WI38 (cell line): ENCODE data around the gene CHADL.
"Not testable (repeated sequence)": the region's sequence is repeated elsewhere in the genome, so short reads cannot be mapped to it uniquely, and the experiment has no call there.

Experiments used
- H3K4me3 ChIP-seq: 2 replicates; pipeline ENCODE4 v1.5.1; 2011; ENCODE audit warnings: low read depth, mild to moderate bottlenecking, control low read depth, low read length
- CTCF ChIP-seq: IDR thresholded peaks from 2 replicates; pipeline ENCODE4 v1.5.1; 2012; ENCODE audit warnings: low read depth, mild to moderate bottlenecking, control low read depth, low read length

CHADL gene

DNA sequence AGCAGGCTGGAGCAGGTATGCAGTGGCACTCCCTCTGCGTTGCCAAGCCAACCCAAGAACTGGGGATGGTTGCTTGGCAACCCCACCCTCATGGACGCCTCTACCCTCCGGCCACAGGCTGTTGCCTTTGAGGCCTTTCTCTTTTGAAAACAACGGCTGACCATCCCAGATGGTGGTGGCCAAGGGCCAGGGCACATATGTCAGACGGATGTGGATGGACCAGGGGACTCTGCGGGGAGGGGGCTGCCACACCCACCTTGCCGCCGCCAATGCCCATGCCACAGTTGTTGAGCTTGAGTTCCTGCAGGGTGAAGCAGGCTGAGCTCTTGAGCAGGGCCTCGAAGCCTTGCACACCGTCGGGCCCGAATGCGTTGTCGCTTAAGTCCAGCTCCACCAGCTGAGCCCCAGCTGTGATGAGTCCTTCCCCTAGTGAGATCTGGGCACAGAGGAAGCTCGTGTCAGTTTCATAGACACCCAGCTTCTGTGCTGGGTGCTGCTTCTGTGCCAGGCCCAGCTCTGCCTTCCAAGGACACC is 23.7 kb upstream of the CHADL start:
- H3K4me3 ChIP-seq = no peak overlapping the region
- TF ChIP-seq CTCF = no peak

GRCh38 chr22:41263704-41264103 is 23.0 kb upstream of the CHADL start:
- no peak for TF ChIP-seq CTCF
- no peak overlapping the region for H3K4me3 ChIP-seq

GRCh38 chr22:41262250-41262765 is 21.6 kb upstream of the CHADL start:
- TF ChIP-seq CTCF = no peak
- H3K4me3 ChIP-seq = no peak overlapping the region

DNA sequence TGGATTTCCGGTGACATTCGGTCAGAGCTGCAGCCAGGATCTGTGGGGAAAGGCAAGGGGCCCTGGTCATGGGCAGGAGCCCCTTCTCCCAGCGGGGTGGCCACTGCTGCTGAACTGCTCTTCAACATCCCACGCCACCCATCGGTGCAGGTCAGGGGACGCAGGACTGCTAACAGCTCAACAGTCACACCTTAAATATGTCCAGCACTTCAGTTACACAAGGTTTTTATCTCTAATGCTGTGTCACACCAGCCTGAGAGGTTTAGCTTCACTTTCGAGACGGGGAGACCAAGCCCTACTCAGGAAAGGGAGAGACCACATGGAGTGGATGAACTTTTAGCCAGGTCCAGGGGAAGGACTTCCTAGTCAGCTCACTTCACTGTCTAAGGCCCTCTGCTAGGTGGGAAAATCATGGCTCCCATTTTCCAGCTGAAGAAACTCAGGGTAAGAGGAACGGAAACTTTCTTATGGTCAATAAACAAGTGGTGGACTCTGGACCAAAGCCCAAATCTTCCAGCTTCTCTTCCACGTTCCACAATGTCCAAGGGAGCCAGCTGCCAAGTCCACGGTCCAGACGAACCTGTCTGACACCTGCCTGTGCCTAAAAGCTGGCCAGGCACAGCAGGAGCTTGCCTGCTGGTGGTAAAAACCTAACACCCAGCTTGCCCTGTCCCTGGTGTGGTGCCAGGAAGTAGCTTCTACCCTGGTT is 21.0 kb upstream of the CHADL start:
- no peak overlapping the region for H3K4me3 ChIP-seq
- no peak for TF ChIP-seq CTCF

DNA sequence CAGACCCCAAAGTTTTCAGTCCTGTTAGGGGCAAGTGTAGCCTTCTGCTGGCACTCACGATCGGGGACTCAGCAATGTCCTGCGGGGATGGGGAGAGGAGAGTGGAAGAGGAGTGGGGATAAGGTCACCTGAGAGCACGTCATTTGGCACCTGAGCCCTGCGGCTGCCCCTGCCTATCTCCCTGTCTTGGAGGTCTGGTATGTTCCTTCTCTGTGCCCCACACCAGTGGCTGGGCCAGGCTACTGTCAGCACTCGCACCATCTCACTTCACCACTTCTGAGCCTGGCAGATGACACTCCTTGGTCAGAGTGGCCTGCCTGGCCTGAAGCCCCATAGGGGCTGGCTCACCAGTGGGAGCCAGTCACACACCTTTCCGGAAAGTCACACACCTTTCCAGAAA is 20.1 kb upstream of the CHADL start:
- no peak for TF ChIP-seq CTCF
- H3K4me3 ChIP-seq = no peak overlapping the region

GRCh38 chr22:41259756-41260155 is 19.0 kb upstream of the CHADL start:
- H3K4me3 ChIP-seq = not testable (repeated sequence)

- H3K4me3 ChIP-seq = no peak overlapping the region
- TF ChIP-seq CTCF = no peak
Observed at GRCh38 chr22:41257696-41258095, 17.0 kb upstream of the CHADL start.
